ACC112 (cell line): ENCODE data around the gene CCDC85B.
"Not testable (repeated sequence)": the region's sequence is repeated elsewhere in the genome, so short reads cannot be mapped to it uniquely, and the experiment has no call there.

Experiments used
- H2AFZ ChIP-seq: fragments of 200-600 bp; sonication (generic); one replicate; pipeline ENCODE4 v1.6.0; 2017; ENCODE audit warnings: antibody characterized with exemption, low read length; ENCODE audit not compliant: unreplicated experiment
- H3K27ac ChIP-seq: fragments of 200-600 bp; sonication (generic); 2 replicates; pipeline ENCODE4 v1.5.1; 2014; ENCODE audit warnings: low read depth, mild to moderate bottlenecking, antibody characterized with exemption, low read length, moderate library complexity
- H3K27me3 ChIP-seq: fragments of 200-600 bp; sonication (generic); 2 replicates; pipeline ENCODE4 v1.6.1; 2014; ENCODE audit warnings: mild to moderate bottlenecking, antibody characterized with exemption, low read length, moderate library complexity, mixed read lengths; ENCODE audit not compliant: insufficient read depth
- H3K36me3 ChIP-seq: fragments of 200-600 bp; sonication (generic); 2 replicates; pipeline ENCODE4 v1.6.1; 2016; ENCODE audit warnings: mild to moderate bottlenecking, antibody characterized with exemption, low read length, moderate library complexity, mixed read lengths; ENCODE audit not compliant: insufficient read depth
- H3K4me1 ChIP-seq: fragments of 200-600 bp; sonication (generic); one replicate; pipeline ENCODE4 v1.6.1; 2016; ENCODE audit warnings: low read length, mixed read lengths; ENCODE audit not compliant: insufficient read depth, unreplicated experiment, control insufficient read depth
- H3K4me3 ChIP-seq: fragments of 200-600 bp; sonication (generic); 2 replicates; pipeline ENCODE4 v1.5.1; 2014; ENCODE audit warnings: mild to moderate bottlenecking, low read depth, low read length
- H3K79me2 ChIP-seq: fragments of 200-600 bp; sonication (generic); one replicate; pipeline ENCODE4 v1.6.0; 2016; ENCODE audit warnings: low read length; ENCODE audit not compliant: control insufficient read depth, unreplicated experiment, insufficient read depth

Gene CCDC85B

DNA sequence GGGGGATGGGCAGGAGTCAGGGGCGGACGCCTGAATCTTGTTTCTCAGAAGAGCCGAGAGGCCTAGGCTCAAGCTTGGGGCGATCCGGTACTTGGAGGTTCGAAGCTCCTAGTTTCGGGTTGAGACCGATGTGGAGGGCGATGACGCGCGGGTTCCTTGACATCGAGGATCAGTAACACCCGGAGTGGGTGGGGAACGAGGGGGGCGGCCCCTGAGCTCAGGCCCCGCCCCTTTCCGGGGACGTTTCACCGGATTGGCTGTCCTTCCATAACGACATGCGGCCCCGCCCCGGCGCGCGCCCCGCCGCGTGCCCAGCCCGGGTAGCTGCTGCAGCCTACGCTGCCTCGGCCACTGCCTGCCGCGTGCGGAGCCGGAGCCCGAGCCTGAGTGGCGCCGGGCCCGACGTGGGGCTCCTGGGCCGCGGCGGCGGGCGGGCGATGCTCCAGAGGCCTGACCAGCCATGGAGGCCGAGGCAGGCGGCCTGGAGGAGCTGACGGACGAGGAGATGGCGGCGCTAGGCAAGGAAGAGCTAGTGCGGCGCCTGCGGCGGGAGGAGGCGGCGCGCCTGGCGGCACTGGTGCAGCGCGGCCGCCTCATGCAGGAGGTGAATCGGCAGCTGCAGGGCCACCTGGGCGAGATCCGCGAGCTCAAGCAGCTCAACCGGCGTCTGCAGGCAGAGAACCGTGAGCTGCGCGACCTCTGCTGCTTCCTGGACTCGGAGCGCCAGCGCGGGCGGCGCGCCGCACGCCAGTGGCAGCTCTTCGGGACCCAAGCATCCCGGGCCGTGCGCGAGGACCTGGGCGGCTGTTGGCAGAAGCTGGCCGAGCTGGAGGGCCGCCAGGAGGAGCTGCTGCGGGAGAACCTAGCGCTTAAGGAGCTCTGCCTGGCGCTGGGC lies at the start of gene CCDC85B:
Gene CCDC85B (plus strand): TSS at position 350 of the 895 bp plus-strand sequence. CDS start 111 bp downstream, at position 461.
- Histone ChIP-seq H3K27ac (peak within 1 kb of the TSS; percentile 95), H3K4me1 (peaks cover 45% of the 10 kb centered on the region)

GRCh38 chr11:65842144-65842543 lies 48.3 kb upstream of the CCDC85B start:
- H2AFZ ChIP-seq, result no peak overlapping the region

More for the DNA sequence above, at the start of gene CCDC85B:
- H3K36me3 ChIP-seq, result peaks cover 12% of the 10 kb centered on the region; the same call in 1 of the 2 replicates
- H3K27me3 ChIP-seq, result no peaks in the 10 kb centered on the region
- H2AFZ ChIP-seq, result no peak within 1 kb of the TSS
- H3K4me3 ChIP-seq, result peak within 1 kb of the TSS; percentile 86
- H3K79me2 ChIP-seq, result peaks cover 29% of the 10 kb centered on the region

DNA sequence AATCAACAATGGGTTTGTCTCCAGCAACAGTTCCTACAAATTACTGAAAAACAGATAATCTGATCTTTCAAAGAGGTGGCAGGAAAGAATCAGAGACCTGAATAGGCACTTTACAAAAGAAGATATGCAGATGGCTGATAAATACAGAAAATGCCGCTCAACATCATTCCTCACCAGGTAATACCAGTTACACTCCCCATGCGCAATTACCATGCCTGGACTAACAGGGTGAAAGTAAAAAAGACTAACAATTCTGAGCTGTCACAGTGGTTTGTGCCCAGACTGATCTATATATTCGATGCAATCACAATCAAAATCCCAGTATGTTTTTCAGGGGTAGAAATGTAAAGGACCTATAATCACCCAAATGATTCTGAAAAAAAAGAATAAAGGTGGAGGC lies 46.7 kb upstream of the CCDC85B start:
- no peaks in the 10 kb centered on the region for H3K79me2 ChIP-seq
- H3K4me3 ChIP-seq, result no peak overlapping the region
- H3K27me3 ChIP-seq, result no peaks in the 10 kb centered on the region
- H3K36me3 ChIP-seq, result no peaks in the 10 kb centered on the region
- no peak overlapping the region for H2AFZ ChIP-seq
- H3K4me1 ChIP-seq, result no peaks in the 10 kb centered on the region
- H3K27ac ChIP-seq, result no peak overlapping the region

More at GRCh38 chr11:65842144-65842543, 48.3 kb upstream of the CCDC85B start:
- Histone ChIP-seq H3K4me3 (no peak overlapping the region), H3K27me3 (no peaks in the 10 kb centered on the region), H3K79me2 (no peaks in the 10 kb centered on the region), H3K36me3 (no peaks in the 10 kb centered on the region), H3K4me1 (no peaks in the 10 kb centered on the region), H3K27ac (no peak overlapping the region)

- Histone ChIP-seq H2AFZ (no peak overlapping the region), H3K36me3 (no peaks in the 10 kb centered on the region), H3K4me3 (no peak overlapping the region), H3K27me3 (no peaks in the 10 kb centered on the region), H3K4me1 (no peaks in the 10 kb centered on the region), H3K79me2 (no peaks in the 10 kb centered on the region), H3K27ac (no peak overlapping the region)
Measured at GRCh38 chr11:65844231-65844872, 46.1 kb upstream of the CCDC85B start.

DNA sequence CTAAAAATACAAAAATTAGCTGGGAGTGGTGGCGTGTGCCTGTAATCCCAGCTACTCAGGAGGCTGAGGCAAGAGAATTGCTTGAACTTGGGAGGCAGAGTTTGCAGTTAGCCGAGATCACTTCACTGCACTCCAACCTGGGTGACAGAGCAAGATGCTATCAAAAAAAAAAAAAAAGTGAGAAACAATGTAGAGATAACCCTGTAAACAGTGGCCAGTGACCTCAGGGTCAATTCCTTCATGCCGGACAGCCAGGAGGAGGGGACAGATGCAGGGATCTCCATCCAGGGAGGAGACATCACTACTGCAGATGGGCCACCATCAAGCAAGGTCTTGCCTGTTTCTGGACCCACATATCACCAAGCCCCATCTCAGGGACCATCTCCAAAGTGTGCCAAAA lies 42.7 kb upstream of the CCDC85B start:
- no peaks in the 10 kb centered on the region for H3K27me3 ChIP-seq
- H3K36me3 ChIP-seq, result peaks cover 24% of the 10 kb centered on the region
- H2AFZ ChIP-seq, result no peak overlapping the region
- H3K79me2 ChIP-seq, result no peaks in the 10 kb centered on the region
- no peaks in the 10 kb centered on the region for H3K4me1 ChIP-seq
- H3K27ac ChIP-seq, result no peak overlapping the region
- H3K4me3 ChIP-seq, result no peak overlapping the region

GRCh38 chr11:65848693-65849092 lies 41.8 kb upstream of the CCDC85B start:
- not testable (repeated sequence) for H3K27me3 ChIP-seq, H3K4me1 ChIP-seq, H3K79me2 ChIP-seq, H3K27ac ChIP-seq, H2AFZ ChIP-seq, H3K4me3 ChIP-seq
- H3K36me3 ChIP-seq, result peaks cover 32% of the 10 kb centered on the region

DNA sequence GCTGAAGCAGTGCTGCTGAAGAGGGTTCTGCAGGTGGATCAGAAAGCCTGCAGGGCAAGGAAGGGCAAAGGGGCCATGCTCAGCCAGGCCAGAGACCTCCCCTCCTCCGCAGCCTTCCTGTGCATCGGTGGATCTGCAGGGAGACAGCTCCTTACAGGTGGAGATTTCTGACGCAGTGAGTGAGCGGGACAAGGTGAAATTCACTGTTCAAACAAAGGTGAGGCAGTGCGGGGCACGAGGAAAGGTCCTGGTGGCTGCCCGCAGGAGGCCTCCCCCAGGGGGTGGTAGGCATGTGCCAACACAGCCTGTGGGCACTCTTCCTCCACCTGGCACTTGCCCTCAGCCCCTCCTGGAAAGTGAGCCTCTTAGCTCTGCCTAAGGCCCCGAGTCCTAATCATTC lies 41.1 kb upstream of the CCDC85B start:
- Histone ChIP-seq H3K36me3 (peaks cover 39% of the 10 kb centered on the region), H3K4me3 (no peak overlapping the region), H3K27me3 (no peaks in the 10 kb centered on the region), H2AFZ (no peak overlapping the region), H3K27ac (no peak overlapping the region), H3K4me1 (no peaks in the 10 kb centered on the region), H3K79me2 (peaks cover 9% of the 10 kb centered on the region)

DNA sequence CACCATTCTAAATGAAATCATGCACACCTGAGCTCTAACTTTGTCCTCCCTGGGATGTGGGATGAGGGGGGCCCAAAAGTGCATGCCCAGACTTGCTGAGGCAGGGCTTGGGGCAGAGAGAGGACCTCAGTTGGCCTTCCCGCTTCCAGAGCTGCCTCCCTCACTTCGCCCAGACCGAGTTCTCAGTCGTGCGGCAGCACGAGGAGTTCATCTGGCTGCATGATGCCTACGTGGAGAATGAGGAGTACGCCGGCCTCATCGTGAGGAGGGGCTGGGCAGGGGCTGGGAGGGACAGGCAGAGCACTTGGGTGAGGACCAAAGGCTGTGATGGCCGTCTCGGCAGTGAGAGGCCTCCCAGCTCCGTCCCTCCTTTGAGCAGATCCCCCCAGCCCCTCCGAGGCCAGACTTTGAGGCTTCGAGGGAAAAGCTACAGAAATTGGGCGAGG lies 40.7 kb upstream of the CCDC85B start:
- H3K27ac ChIP-seq, result no peak overlapping the region
- H3K4me1 ChIP-seq, result no peaks in the 10 kb centered on the region
- no peak overlapping the region for H3K4me3 ChIP-seq
- no peak overlapping the region for H2AFZ ChIP-seq
- H3K36me3 ChIP-seq, result peaks cover 43% of the 10 kb centered on the region
- peaks cover 12% of the 10 kb centered on the region for H3K79me2 ChIP-seq
- H3K27me3 ChIP-seq, result no peaks in the 10 kb centered on the region

DNA sequence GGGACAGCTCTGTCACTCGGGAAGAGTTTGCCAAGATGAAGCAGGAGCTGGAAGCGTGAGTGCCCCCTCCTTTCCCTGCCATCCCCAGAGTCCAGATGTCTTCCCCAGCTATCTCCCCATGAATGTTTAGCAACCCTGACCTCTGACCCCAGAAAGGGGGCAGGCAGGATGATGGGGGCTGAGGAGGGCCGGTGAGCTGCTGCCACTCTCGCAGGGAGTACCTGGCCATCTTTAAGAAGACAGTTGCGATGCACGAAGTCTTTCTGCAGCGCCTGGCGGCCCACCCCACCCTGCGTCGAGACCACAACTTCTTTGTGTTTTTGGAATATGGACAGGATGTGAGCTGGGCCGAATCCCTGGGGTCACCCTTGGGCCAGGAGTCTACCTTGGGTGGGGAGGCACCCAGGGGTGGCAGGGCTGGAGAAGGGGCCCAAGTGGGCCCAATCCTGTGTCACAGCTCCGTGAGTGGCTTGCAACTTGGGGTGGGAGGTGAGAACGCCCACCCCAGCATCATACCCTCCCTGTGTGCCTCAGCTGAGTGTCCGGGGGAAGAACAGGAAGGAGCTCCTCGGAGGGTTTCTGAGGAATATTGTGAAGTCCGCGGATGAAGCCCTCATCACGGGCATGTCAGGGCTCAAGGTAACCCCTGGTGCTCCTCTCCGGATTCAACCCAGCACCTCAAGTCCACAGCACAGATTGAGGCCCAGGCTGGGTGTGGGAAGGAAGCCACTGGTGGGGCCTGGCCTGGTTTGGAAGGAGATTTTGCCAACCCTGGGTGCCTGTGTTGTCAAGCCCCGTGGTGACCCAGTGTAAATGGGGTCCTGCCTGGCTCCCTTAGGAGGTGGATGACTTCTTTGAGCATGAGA lies 40.0 kb upstream of the CCDC85B start:
- Histone ChIP-seq H3K4me1 (no peaks in the 10 kb centered on the region), H3K79me2 (peaks cover 19% of the 10 kb centered on the region), H3K27ac (no peak overlapping the region), H3K27me3 (no peaks in the 10 kb centered on the region), H3K36me3 (peaks cover 47% of the 10 kb centered on the region), H2AFZ (no peak overlapping the region), H3K4me3 (no peak overlapping the region)

- H3K4me3 ChIP-seq, result no peak overlapping the region
- no peak overlapping the region for H2AFZ ChIP-seq
- H3K27me3 ChIP-seq, result no peaks in the 10 kb centered on the region
- H3K36me3 ChIP-seq, result peaks cover 54% of the 10 kb centered on the region
- H3K4me1 ChIP-seq, result no peaks in the 10 kb centered on the region
- no peak overlapping the region for H3K27ac ChIP-seq
- H3K79me2 ChIP-seq, result peaks cover 26% of the 10 kb centered on the region
Measured at GRCh38 chr11:65851083-65851579, 39.3 kb upstream of the CCDC85B start.
